ENCODE results near the gene HCAR3. TPM values are rescaled to one million over a fixed set of nuclear protein-coding genes. Genes with fewer than 3 reads are reported as not detected.

Gene HCAR3
- polyA plus RNA-seq, 2 of the 4 experiments (the other 2 are of a cell fraction), result not detected

- DNase-seq (ENCODE audit: low read depth in 1 of 2, low spot score in 1 of 2), result no peak
- Histone ChIP-seq H3K4me1 (0 out of 3 replicates have a peak, but pooled peaks cover 4% of the 10 kb centered on the region), H3K9me3 (no peaks in the 10 kb centered on the region), H3K4me2 (no peak overlapping the region), H3K27ac (no peak overlapping the region), H3K4me3 (no peak overlapping the region)
- 88% methylated on average over 3 of the region's 3 CpGs for WGBS (ENCODE audit: missing lambda C conversion rate)
- ChIA-PET CTCF (interaction anchor here (1.7 to 4.0 kb wide), 2 partner anchors 53 to 61 kb away, joined by 4 to 19 read pairs; partner anchors contain the start of gene DENR), POLR2A (no interaction called here)
- no peak for ATAC-seq
- TF ChIP-seq HOXB13 (CRISPR knock-in tag; IDR thresholded peaks at IDR 0.05; ENCODE audit: low read depth) (no peak), PBX3 (IDR thresholded peaks at IDR 0.05) (no peak), CHD4 (IDR thresholded peaks at IDR 0.05; ENCODE audit: borderline replicate concordance) (no peak), SREBF2 (IDR thresholded peaks at IDR 0.05) (no peak), HOXB5 (CRISPR knock-in tag; IDR thresholded peaks at IDR 0.05) (no peak), RCOR1 (IDR thresholded peaks at IDR 0.05; ENCODE audit: low read depth, low read length) (no peak), EP300 (IDR thresholded peaks at IDR 0.05) (no peak), CTCF (IDR thresholded peaks at IDR 0.05) (no peak)
- FAIRE-seq, result no peak
Measured at GRCh38 chr12:122691566-122691965, 25.0 kb downstream of the HCAR3 start.

GRCh38 chr12:122688291-122688690 lies 28.3 kb downstream of the HCAR3 start:
- no peaks in the 10 kb centered on the region for H3K9me3 ChIP-seq
- no peak overlapping the region for H3K4me2 ChIP-seq
- H3K4me3 ChIP-seq, result no peak overlapping the region
- no peak overlapping the region for H3K27ac ChIP-seq
- no peak for TF ChIP-seq ELK1 (IDR thresholded peaks at IDR 0.05; ENCODE audit: low read depth, low read length)
- TF ChIP-seq ZSCAN20 (CRISPR knock-in tag; IDR thresholded peaks at IDR 0.05), result no peak
- no peak for TF ChIP-seq MYC (IDR thresholded peaks at IDR 0.05; ENCODE audit: borderline replicate concordance, low read length)
- TF ChIP-seq TFCP2L1 (CRISPR knock-in tag; IDR thresholded peaks at IDR 0.05), result no peak
- TF ChIP-seq EP300 (IDR thresholded peaks at IDR 0.05), result no peak
- TF ChIP-seq RCOR1 (IDR thresholded peaks at IDR 0.05; ENCODE audit: low read depth, low read length), result no peak
- TF ChIP-seq NR3C1 (IDR thresholded peaks at IDR 0.05), result no peak
- TF ChIP-seq FOXS1 (CRISPR knock-in tag; IDR thresholded peaks at IDR 0.05), result no peak
- no peak for TF ChIP-seq CBX8 (IDR thresholded peaks at IDR 0.05)
- no peak for TF ChIP-seq CEBPB (IDR thresholded peaks at IDR 0.05)
- no peak for DNase-seq (ENCODE audit: low read depth in 1 of 2, low spot score in 1 of 2)
- CTCF ChIA-PET, result interaction anchor here (0.6 to 1.1 kb wide), 2 partner anchors 18 to 549 kb away, joined by 3 to 4 read pairs; no protein-coding TSS in a partner anchor
- 90% methylated on average over 3 of the region's 3 CpGs for WGBS (ENCODE audit: missing lambda C conversion rate)
- no peak for FAIRE-seq
- no peak for ATAC-seq
- POLR2A ChIA-PET, result interaction anchor here (0.6 kb wide), 1 partner anchor 31 kb away, joined by 5 read pairs; no protein-coding TSS in a partner anchor
- H3K4me1 ChIP-seq, result 0 out of 3 replicates have a peak, but pooled peaks cover 4% of the 10 kb centered on the region

GRCh38 chr12:122687086-122687485 lies 29.5 kb downstream of the HCAR3 start:
- FAIRE-seq, result no peak
- Histone ChIP-seq H3K4me3 (no peak overlapping the region), H3K4me1 (0 out of 3 replicates have a peak, but pooled peaks cover 4% of the 10 kb centered on the region), H3K4me2 (no peak overlapping the region), H3K9me3 (no peaks in the 10 kb centered on the region), H3K27ac (no peak overlapping the region)
- 62% methylated on average over 5 of the region's 5 CpGs for WGBS (ENCODE audit: missing lambda C conversion rate)
- ATAC-seq, result no peak
- ChIA-PET POLR2A (no interaction called here), CTCF (interaction anchor here (0.6 kb wide), 1 partner anchor 1043 kb away, joined by 3 read pairs; no protein-coding TSS in a partner anchor)
- TF ChIP-seq SREBF2 (IDR thresholded peaks at IDR 0.05) (no peak), HOXB13 (CRISPR knock-in tag; IDR thresholded peaks at IDR 0.05; ENCODE audit: low read depth) (no peak), USF2 (IDR thresholded peaks at IDR 0.05) (no peak), CBX2 (IDR thresholded peaks at IDR 0.05; ENCODE audit: borderline replicate concordance, low read depth) (no peak), TFCP2L1 (CRISPR knock-in tag; IDR thresholded peaks at IDR 0.05) (no peak), RCOR1 (IDR thresholded peaks at IDR 0.05; ENCODE audit: low read depth, low read length) (no peak), ELK1 (IDR thresholded peaks at IDR 0.05; ENCODE audit: low read depth, low read length) (no peak), E2F6 (IDR thresholded peaks at IDR 0.05; ENCODE audit: borderline replicate concordance, low read depth) (no peak), HDAC2 (IDR thresholded peaks at IDR 0.05) (no peak), ZC3H11A (IDR thresholded peaks at IDR 0.05) (no peak)
- DNase-seq (ENCODE audit: low read depth in 1 of 2, low spot score in 1 of 2), result no peak
